SW 1271 (cell line): Measurements from ENCODE around the gene ZNF835.
A peak's percentile ranks its signal among the peaks of the same experiment; 100 is the strongest.
"Not testable (repeated sequence)": the region's sequence is repeated elsewhere in the genome, so short reads cannot be mapped to it uniquely, and the experiment has no call there.

Experiments
- DNase-seq, 2 experiments: peaks; one replicate each; lab custom pipeline; 2025; lab: John Stamatoyannopoulos, UW

ZNF835 gene

GRCh38 chr19:56671613-56671994 lies at the start of gene ZNF835:
Gene ZNF835 (minus strand): TSS chr19:56671757. CDS start chr19:56665198, 6,559 bp downstream.
- peak; percentile 41 to 62 for DNase-seq

GRCh38 chr19:56720281-56720680 lies 48.7 kb upstream of the ZNF835 start:
- peak in 1 of 2 experiments; percentile 52 for DNase-seq

- no peak for DNase-seq
Observed at GRCh38 chr19:56718231-56718630, 46.7 kb upstream of the ZNF835 start.

- no peak for DNase-seq
Observed at GRCh38 chr19:56712611-56713276, 41.2 kb upstream of the ZNF835 start.

- DNase-seq: no peak
Observed at GRCh38 chr19:56710437-56710836, 38.9 kb upstream of the ZNF835 start.

- no peak for DNase-seq
Observed at GRCh38 chr19:56707821-56708220, 36.3 kb upstream of the ZNF835 start.

GRCh38 chr19:56705939-56706338 lies 34.4 kb upstream of the ZNF835 start:
- no peak for DNase-seq

- DNase-seq: no peak
Observed at GRCh38 chr19:56701895-56702294, 30.3 kb upstream of the ZNF835 start.

GRCh38 chr19:56699552-56699951 lies 28.0 kb upstream of the ZNF835 start:
- no peak for DNase-seq

- no peak for DNase-seq
Observed at GRCh38 chr19:56692206-56692895, 20.8 kb upstream of the ZNF835 start.

- DNase-seq: no peak
Observed at GRCh38 chr19:56690670-56691069, 19.1 kb upstream of the ZNF835 start.

GRCh38 chr19:56689198-56689597 lies 17.6 kb upstream of the ZNF835 start:
- DNase-seq: no peak

- DNase-seq: no peak
Observed at GRCh38 chr19:56687031-56687430, 15.5 kb upstream of the ZNF835 start.

GRCh38 chr19:56683116-56683515 lies 11.6 kb upstream of the ZNF835 start:
- no peak for DNase-seq

GRCh38 chr19:56681702-56682101 lies 10.1 kb upstream of the ZNF835 start:
- DNase-seq: no peak

- DNase-seq: no peak
Observed at GRCh38 chr19:56678205-56678604, 6.6 kb upstream of the ZNF835 start.

- DNase-seq: not testable (repeated sequence)
Observed at GRCh38 chr19:56672610-56673009, 1.1 kb upstream of the ZNF835 start.

GRCh38 chr19:56670961-56671612 lies 470 bp downstream of the ZNF835 start:
- DNase-seq: no peak

- no peak for DNase-seq
Observed at GRCh38 chr19:56670401-56670960, 1.1 kb downstream of the ZNF835 start.

- DNase-seq: no peak
Observed at GRCh38 chr19:56668676-56669075, 2.9 kb downstream of the ZNF835 start.

GRCh38 chr19:56667311-56667870 lies 4.2 kb downstream of the ZNF835 start:
- no peak for DNase-seq

- DNase-seq: no peak
Observed at GRCh38 chr19:56664511-56664910, 7.0 kb downstream of the ZNF835 start.
